Stomach (tissue), 4 donors: ENCODE results near the gene FDX1.
A peak's percentile ranks its signal among the peaks of the same experiment; 100 is the strongest.

ENCODE experiments used
- POLR2A ChIP-seq, 4 donors: fragments of 450-650 bp; IDR thresholded peaks; one replicate each; pipeline ENCODE4 v1.6.1; 2016; ENCODE audit warnings: antibody characterized with exemption in 4 of 4, control low read depth in 2 of 4, mild to moderate bottlenecking in 1 of 4, moderate library complexity in 1 of 4
- TF ChIP-seq, protein P1 (sequence below), 7 experiments: fragments of 450-650 bp in 4 of 7; fragments of 200-600 bp in 3 of 7; sonication (generic) in 3 of 7; IDR thresholded peaks; one replicate each; pipeline ENCODE4 v1.5.1; 2016 to 2019; ENCODE audit warnings: antibody characterized with exemption in 7 of 7, control low read depth in 2 of 7, mild to moderate bottlenecking in 1 of 7

DNA sequence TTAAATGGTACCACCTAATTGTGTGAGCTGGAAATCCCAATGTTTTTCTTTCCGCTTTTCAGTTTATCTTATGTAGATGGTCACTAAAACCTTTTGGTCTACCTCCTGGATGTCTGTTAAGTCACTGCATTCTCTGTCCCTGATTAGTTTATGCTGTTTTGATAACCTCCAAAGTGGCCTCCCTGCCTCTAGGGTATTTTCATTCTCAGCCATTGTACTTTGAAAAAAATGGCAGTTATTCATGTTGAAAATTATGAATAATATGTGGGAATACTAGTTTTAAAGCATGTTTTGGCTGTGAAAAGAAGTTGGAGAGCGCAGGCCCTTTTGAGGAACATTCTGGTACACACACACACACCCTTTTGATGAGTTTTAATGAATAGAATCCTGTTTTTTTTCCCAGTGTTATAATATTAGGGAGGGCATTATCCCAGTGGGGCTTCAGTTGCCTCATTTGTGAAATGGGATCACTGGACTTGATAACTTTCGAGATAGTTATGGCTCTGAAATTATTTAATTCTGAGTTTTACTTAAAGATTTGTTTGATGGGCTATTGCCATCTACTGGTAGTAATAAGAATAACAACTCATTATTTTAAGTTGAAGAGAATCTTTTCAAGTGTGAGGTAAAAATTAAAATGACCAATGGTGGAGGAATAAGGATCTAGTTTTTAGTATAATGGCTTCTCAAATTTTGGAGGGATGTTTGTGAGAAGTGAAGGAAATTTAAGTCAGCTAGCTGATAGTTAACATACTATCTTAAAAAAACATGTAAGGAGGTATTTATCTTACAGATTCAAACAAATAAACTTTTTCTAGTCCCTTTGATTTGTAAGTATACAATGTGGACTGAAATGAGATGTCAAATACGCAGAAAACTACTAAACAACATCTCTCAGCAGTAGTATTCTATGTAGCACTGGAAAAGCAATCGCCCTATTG lies 3.9 kb downstream of the FDX1 start:
- TF ChIP-seq, protein P1, sequence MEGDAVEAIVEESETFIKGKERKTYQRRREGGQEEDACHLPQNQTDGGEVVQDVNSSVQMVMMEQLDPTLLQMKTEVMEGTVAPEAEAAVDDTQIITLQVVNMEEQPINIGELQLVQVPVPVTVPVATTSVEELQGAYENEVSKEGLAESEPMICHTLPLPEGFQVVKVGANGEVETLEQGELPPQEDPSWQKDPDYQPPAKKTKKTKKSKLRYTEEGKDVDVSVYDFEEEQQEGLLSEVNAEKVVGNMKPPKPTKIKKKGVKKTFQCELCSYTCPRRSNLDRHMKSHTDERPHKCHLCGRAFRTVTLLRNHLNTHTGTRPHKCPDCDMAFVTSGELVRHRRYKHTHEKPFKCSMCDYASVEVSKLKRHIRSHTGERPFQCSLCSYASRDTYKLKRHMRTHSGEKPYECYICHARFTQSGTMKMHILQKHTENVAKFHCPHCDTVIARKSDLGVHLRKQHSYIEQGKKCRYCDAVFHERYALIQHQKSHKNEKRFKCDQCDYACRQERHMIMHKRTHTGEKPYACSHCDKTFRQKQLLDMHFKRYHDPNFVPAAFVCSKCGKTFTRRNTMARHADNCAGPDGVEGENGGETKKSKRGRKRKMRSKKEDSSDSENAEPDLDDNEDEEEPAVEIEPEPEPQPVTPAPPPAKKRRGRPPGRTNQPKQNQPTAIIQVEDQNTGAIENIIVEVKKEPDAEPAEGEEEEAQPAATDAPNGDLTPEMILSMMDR (IDR thresholded peaks at IDR 0.05): peak in 5 of 7 experiments; percentile 43 to 59 (median 55)
- no peak for TF ChIP-seq POLR2A (IDR thresholded peaks at IDR 0.05)
